HepG2 (cell line): ENCODE results near the gene SMIM43. TPM values are rescaled to one million over a fixed set of nuclear protein-coding genes. Genes with fewer than 3 reads are reported as not detected.

ENCODE experiments used
- AKNA ChIP-seq: sonication (generic); formaldehyde crosslinking; IDR thresholded peaks from 2 replicates; pipeline ENCODE4 v1.4.0; 2020; ENCODE audit warnings: missing genetic modification reagents, borderline replicate concordance
- ATF2 ChIP-seq: sonication (generic); formaldehyde crosslinking; IDR thresholded peaks from 2 replicates; pipeline ENCODE4 v1.4.0; 2020; ENCODE audit warnings: missing genetic modification reagents
- BRD4 ChIP-seq: sonication (generic); formaldehyde crosslinking; IDR thresholded peaks from 2 replicates; pipeline ENCODE4 v1.4.0; 2020; ENCODE audit warnings: missing genetic modification reagents
- XRCC5 ChIP-seq: fragments of 200-400 bp; formaldehyde crosslinking; optimal IDR thresholded peaks from 2 replicates; pipeline ENCODE3; 2017; ENCODE audit warnings: mild to moderate bottlenecking, low read length
- ZBTB26 ChIP-seq: IDR thresholded peaks from 2 replicates; pipeline ENCODE4 v1.6.1; 2016; ENCODE audit warnings: missing compliant biosample characterization, missing genetic modification reagents, borderline replicate concordance
- ZBTB43 ChIP-seq: sonication (generic); formaldehyde crosslinking; conservative IDR thresholded peaks from 2 replicates; pipeline ENCODE4 v1.4.0; 2020; ENCODE audit warnings: missing genetic modification reagents
- ZNF142 ChIP-seq: sonication (generic); formaldehyde crosslinking; IDR thresholded peaks from 2 replicates; pipeline ENCODE4 v1.4.0; 2020; ENCODE audit warnings: missing genetic modification reagents
- ZNF264 ChIP-seq: sonication (generic); formaldehyde crosslinking; IDR thresholded peaks from 2 replicates; pipeline ENCODE4 v1.4.0; 2020; ENCODE audit warnings: missing genetic modification reagents
- ZNF44 ChIP-seq: sonication (generic); formaldehyde crosslinking; IDR thresholded peaks from 2 replicates; pipeline ENCODE4 v1.5.1; 2020; ENCODE audit warnings: mild to moderate bottlenecking, missing genetic modification reagents
- ZNF780A ChIP-seq: sonication (generic); formaldehyde crosslinking; IDR thresholded peaks from 2 replicates; pipeline ENCODE4 v1.8.0; 2022; ENCODE audit warnings: mild to moderate bottlenecking, missing genetic modification reagents, moderate library complexity
- ZNF879 ChIP-seq: sonication (generic); formaldehyde crosslinking; IDR thresholded peaks from 2 replicates; pipeline ENCODE4 v1.8.1; 2023; ENCODE audit warnings: missing genetic modification reagents
- polyA plus RNA-seq, 8 experiments: library from polyadenylated mRNA; depleted of rRNA in 3 of 8; stranded (reverse) in 7 of 8; unstranded in 1 of 8; fragments of >200 nt; fragmentation: Illumina TruSeq in 4 of 8; extraction: Trizol in 4 of 8; gene quantifications; 2 replicates each; pipeline versions ENCODE4 v1.2.1 to v1.2.3, GENCODE V29; 2011 to 2016; ENCODE audit warnings: low read depth in 4 of 8, missing spikeins in 1 of 8, mixed read lengths in 1 of 8; ENCODE audit not compliant: insufficient read depth in 1 of 8
- total RNA-seq, 5 experiments: library from RNA; depleted of rRNA; stranded (reverse); fragments of >200 nt; fragmentation: Illumina TruSeq; extraction: Trizol; gene quantifications; 2 replicates each; pipeline ENCODE4 v1.2.3, GENCODE V29; 2016; ENCODE audit warnings: low read depth in 1 of 5

SMIM43 gene
- total and polyA plus RNA-seq, 2 of the 13 experiments (the other 11 are each of a cell fraction or from before 2014, with no cell fraction given), result not detected

GRCh38 chr4:121800961-121801714 lies 36.2 kb upstream of the SMIM43 start, which contains the start of gene EXOSC9 (continued):
- no peak for TF ChIP-seq AKNA (CRISPR knock-in tag)
- TF ChIP-seq ZNF44 (CRISPR knock-in tag), result 0 out of 2 replicates have a peak, but pooled peaks have one; percentile 67
- peak; percentile 66 for TF ChIP-seq ZNF264 (CRISPR knock-in tag)
- TF ChIP-seq ZNF780A (CRISPR knock-in tag), result peak; percentile 70; the same call in 1 of the 2 replicates
- TF ChIP-seq ZNF142 (CRISPR knock-in tag), result no peak; the same call in 1 of the 2 replicates
- peak; percentile 26 for TF ChIP-seq XRCC5
- TF ChIP-seq BRD4 (CRISPR knock-in tag), result peak; percentile 94
- TF ChIP-seq ZBTB26 (CRISPR knock-in tag), result peak; percentile 20; the same call in 1 of the 2 replicates
- TF ChIP-seq ZNF879 (CRISPR knock-in tag), result no peak
- TF ChIP-seq ATF2 (CRISPR knock-in tag), result peak; percentile 76; the same call in 1 of the 2 replicates
- TF ChIP-seq ZBTB43 (CRISPR knock-in tag), result peak; percentile 48; the same call in 1 of the 2 replicates
